KG1 (cell line): ENCODE data around the gene ARMC6.

ENCODE experiments used
- DNase-seq: peaks from one replicate; lab custom pipeline; 2025; lab: John Stamatoyannopoulos, UW

Gene ARMC6

DNA sequence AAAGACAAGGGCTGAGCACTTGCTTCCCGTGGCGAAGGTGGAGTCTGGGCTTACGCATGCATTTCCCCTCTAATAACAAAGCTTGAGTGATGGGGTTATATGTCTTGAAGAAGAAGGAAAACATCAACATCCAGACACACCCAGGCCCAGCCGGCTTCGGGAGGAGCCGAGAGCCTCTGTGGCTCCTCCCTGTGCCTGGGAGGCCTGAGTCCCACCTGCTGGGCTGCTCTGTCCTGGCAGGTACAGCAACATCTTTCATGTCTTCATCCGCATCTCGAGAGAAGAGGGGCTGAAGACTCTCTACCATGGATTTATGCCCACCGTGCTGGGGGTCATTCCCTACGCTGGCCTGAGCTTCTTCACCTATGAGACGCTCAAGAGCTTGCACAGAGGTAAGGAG lies 74.3 kb downstream of the ARMC6 start:
- DNase-seq, result no peak
